ENCODE data around the gene FBXL17.

Gene FBXL17

GRCh38 chr5:108125771-108126511 is 256.0 kb downstream of the FBXL17 start:
- Histone ChIP-seq H3K4ac (ENCODE audit: low read length) (no peak overlapping the region), H3K4me2 (ENCODE audit: insufficient read depth, low read length, poor library complexity, severe bottlenecking) (no peak overlapping the region), H3K4me3 (ENCODE audit: low read length in 2 of 2) (no peak overlapping the region), H3K79me1 (ENCODE audit: low read depth, low read length) (no peaks in the 10 kb centered on the region), H3K36me3 (replicated peaks in 1 of 2; ENCODE audit: control insufficient read depth in 2 of 2, insufficient read depth in 2 of 2, low read length in 2 of 2) (no peaks in the 10 kb centered on the region), H2BK5ac (ENCODE audit: low read length) (no peak overlapping the region), H3K27me3 (ENCODE audit: control insufficient read depth in 3 of 3, insufficient read depth in 3 of 3, low read depth in 1 of 3, low read length in 3 of 3) (no peaks in the 10 kb centered on the region), H3K27ac (replicated peaks; ENCODE audit: low read length) (no peak overlapping the region), H3K9me3 (replicated peaks in 1 of 2; ENCODE audit: control insufficient read depth in 2 of 2, insufficient read depth in 1 of 2, low read depth in 1 of 2, low read length in 2 of 2) (no peaks in the 10 kb centered on the region), H2BK15ac (ENCODE audit: low read length) (no peak overlapping the region), H2AK5ac (ENCODE audit: low read depth, low read length) (no peak overlapping the region), H3K4me1 (ENCODE audit: control insufficient read depth in 2 of 2, insufficient read depth in 1 of 2, low read depth in 1 of 2, low read length in 2 of 2) (no peaks in the 10 kb centered on the region), H2BK12ac (ENCODE audit: low read length) (no peak overlapping the region), H2AFZ (ENCODE audit: low read length) (no peak overlapping the region), H3K9ac (ENCODE audit: low read depth, low read length, poor library complexity) (no peak overlapping the region), H3K14ac (ENCODE audit: low read length) (no peak overlapping the region), H4K91ac (ENCODE audit: low read depth, low read length, poor library complexity) (no peak overlapping the region), H3K23ac (ENCODE audit: low read depth, low read length, poor library complexity) (no peak overlapping the region), H4K8ac (ENCODE audit: low read depth, low read length) (no peak overlapping the region), H2BK120ac (ENCODE audit: low read depth, low read length) (no peak overlapping the region), H3K18ac (ENCODE audit: low read length) (no peak overlapping the region)
- WGBS, 2 donors (ENCODE audit: extremely low coverage in 2 of 2, insufficient read length in 2 of 2, insufficient replicate concordance in 1 of 2), result no CpG with 5 or more reads among the region's 3 CpGs
- DNase-seq (ENCODE audit: low spot score), result no peak

GRCh38 chr5:108124596-108124995 is 257.3 kb downstream of the FBXL17 start:
- Histone ChIP-seq H3K36me3 (replicated peaks in 1 of 2; ENCODE audit: control insufficient read depth in 2 of 2, insufficient read depth in 2 of 2, low read length in 2 of 2) (no peaks in the 10 kb centered on the region), H2BK5ac (ENCODE audit: low read length) (no peak overlapping the region), H3K14ac (ENCODE audit: low read length) (no peak overlapping the region), H3K4me1 (ENCODE audit: control insufficient read depth in 2 of 2, insufficient read depth in 1 of 2, low read depth in 1 of 2, low read length in 2 of 2) (no peaks in the 10 kb centered on the region), H2AFZ (ENCODE audit: low read length) (no peak overlapping the region), H3K4me3 (ENCODE audit: low read length in 2 of 2) (no peak overlapping the region), H3K18ac (ENCODE audit: low read length) (no peak overlapping the region), H3K23ac (ENCODE audit: low read depth, low read length, poor library complexity) (no peak overlapping the region), H3K4ac (ENCODE audit: low read length) (no peak overlapping the region), H2BK120ac (ENCODE audit: low read depth, low read length) (no peak overlapping the region), H3K79me1 (ENCODE audit: low read depth, low read length) (no peaks in the 10 kb centered on the region), H3K9me3 (replicated peaks in 1 of 2; ENCODE audit: control insufficient read depth in 2 of 2, insufficient read depth in 1 of 2, low read depth in 1 of 2, low read length in 2 of 2) (no peaks in the 10 kb centered on the region), H4K91ac (ENCODE audit: low read depth, low read length, poor library complexity) (no peak overlapping the region), H3K4me2 (ENCODE audit: insufficient read depth, low read length, poor library complexity, severe bottlenecking) (no peak overlapping the region), H2BK15ac (ENCODE audit: low read length) (no peak overlapping the region), H3K27me3 (ENCODE audit: control insufficient read depth in 3 of 3, insufficient read depth in 3 of 3, low read depth in 1 of 3, low read length in 3 of 3) (no peaks in the 10 kb centered on the region), H2AK5ac (ENCODE audit: low read depth, low read length) (no peak overlapping the region), H3K27ac (replicated peaks; ENCODE audit: low read length) (no peak overlapping the region), H3K9ac (ENCODE audit: low read depth, low read length, poor library complexity) (no peak overlapping the region), H4K8ac (ENCODE audit: low read depth, low read length) (no peak overlapping the region), H2BK12ac (ENCODE audit: low read length) (no peak overlapping the region)
- DNase-seq (ENCODE audit: low spot score), result no peak
- WGBS, 2 donors (ENCODE audit: extremely low coverage in 2 of 2, insufficient read length in 2 of 2, insufficient replicate concordance in 1 of 2), result no CpG with 5 or more reads among the region's 4 CpGs

- Histone ChIP-seq H2BK15ac (ENCODE audit: low read length) (no peak overlapping the region), H3K4me3 (ENCODE audit: low read length in 2 of 2) (no peak overlapping the region), H3K27me3 (ENCODE audit: control insufficient read depth in 3 of 3, insufficient read depth in 3 of 3, low read depth in 1 of 3, low read length in 3 of 3) (no peaks in the 10 kb centered on the region), H2BK12ac (ENCODE audit: low read length) (no peak overlapping the region), H3K14ac (ENCODE audit: low read length) (no peak overlapping the region), H2AFZ (ENCODE audit: low read length) (no peak overlapping the region), H2BK120ac (ENCODE audit: low read depth, low read length) (no peak overlapping the region), H3K9ac (ENCODE audit: low read depth, low read length, poor library complexity) (no peak overlapping the region), H3K9me3 (replicated peaks in 1 of 2; ENCODE audit: control insufficient read depth in 2 of 2, insufficient read depth in 1 of 2, low read depth in 1 of 2, low read length in 2 of 2) (no peaks in the 10 kb centered on the region), H2AK5ac (ENCODE audit: low read depth, low read length) (no peak overlapping the region), H3K18ac (ENCODE audit: low read length) (no peak overlapping the region), H3K4me1 (ENCODE audit: control insufficient read depth in 2 of 2, insufficient read depth in 1 of 2, low read depth in 1 of 2, low read length in 2 of 2) (peaks cover 0 to 3% of the 10 kb centered on the region in 2 donors), H3K4ac (ENCODE audit: low read length) (no peak overlapping the region), H3K27ac (replicated peaks; ENCODE audit: low read length) (no peak overlapping the region), H4K8ac (ENCODE audit: low read depth, low read length) (no peak overlapping the region), H2BK5ac (ENCODE audit: low read length) (no peak overlapping the region), H3K36me3 (replicated peaks in 1 of 2; ENCODE audit: control insufficient read depth in 2 of 2, insufficient read depth in 2 of 2, low read length in 2 of 2) (no peaks in the 10 kb centered on the region), H3K23ac (ENCODE audit: low read depth, low read length, poor library complexity) (no peak overlapping the region), H4K91ac (ENCODE audit: low read depth, low read length, poor library complexity) (no peak overlapping the region), H3K4me2 (ENCODE audit: insufficient read depth, low read length, poor library complexity, severe bottlenecking) (no peak overlapping the region), H3K79me1 (ENCODE audit: low read depth, low read length) (no peaks in the 10 kb centered on the region)
- no CpG with 5 or more reads among the region's 4 CpGs for WGBS, 2 donors (ENCODE audit: extremely low coverage in 2 of 2, insufficient read length in 2 of 2, insufficient replicate concordance in 1 of 2)
- DNase-seq (ENCODE audit: low spot score), result no peak
These were observed 259.2 kb downstream of the FBXL17 start for GRCh38 chr5:108122702-108123101.

- Histone ChIP-seq H3K27ac (replicated peaks; ENCODE audit: low read length) (no peak overlapping the region), H4K91ac (ENCODE audit: low read depth, low read length, poor library complexity) (no peak overlapping the region), H2AK5ac (ENCODE audit: low read depth, low read length) (no peak overlapping the region), H3K4me1 (ENCODE audit: control insufficient read depth in 2 of 2, insufficient read depth in 1 of 2, low read depth in 1 of 2, low read length in 2 of 2) (peaks cover 0 to 3% of the 10 kb centered on the region in 2 donors), H3K79me1 (ENCODE audit: low read depth, low read length) (no peaks in the 10 kb centered on the region), H3K23ac (ENCODE audit: low read depth, low read length, poor library complexity) (no peak overlapping the region), H3K18ac (ENCODE audit: low read length) (no peak overlapping the region), H3K14ac (ENCODE audit: low read length) (no peak overlapping the region), H3K4me3 (ENCODE audit: low read length in 2 of 2) (no peak overlapping the region), H3K27me3 (ENCODE audit: control insufficient read depth in 3 of 3, insufficient read depth in 3 of 3, low read depth in 1 of 3, low read length in 3 of 3) (no peaks in the 10 kb centered on the region), H3K36me3 (replicated peaks in 1 of 2; ENCODE audit: control insufficient read depth in 2 of 2, insufficient read depth in 2 of 2, low read length in 2 of 2) (no peaks in the 10 kb centered on the region), H4K8ac (ENCODE audit: low read depth, low read length) (no peak overlapping the region), H2BK12ac (ENCODE audit: low read length) (no peak overlapping the region), H2BK120ac (ENCODE audit: low read depth, low read length) (no peak overlapping the region), H3K4ac (ENCODE audit: low read length) (no peak overlapping the region), H2BK5ac (ENCODE audit: low read length) (no peak overlapping the region), H3K4me2 (ENCODE audit: insufficient read depth, low read length, poor library complexity, severe bottlenecking) (no peak overlapping the region), H3K9me3 (replicated peaks in 1 of 2; ENCODE audit: control insufficient read depth in 2 of 2, insufficient read depth in 1 of 2, low read depth in 1 of 2, low read length in 2 of 2) (no peaks in the 10 kb centered on the region), H3K9ac (ENCODE audit: low read depth, low read length, poor library complexity) (no peak overlapping the region), H2BK15ac (ENCODE audit: low read length) (no peak overlapping the region), H2AFZ (ENCODE audit: low read length) (no peak overlapping the region)
- WGBS, 2 donors (ENCODE audit: extremely low coverage in 2 of 2, insufficient read length in 2 of 2, insufficient replicate concordance in 1 of 2), result no CpG with 5 or more reads among the region's 2 CpGs
- no peak for DNase-seq (ENCODE audit: low spot score)
These were observed 262.9 kb downstream of the FBXL17 start for GRCh38 chr5:108118813-108119514.
